CD1c-positive myeloid dendritic cell (primary cell): ENCODE data around the gene PRDM1.
A peak's percentile ranks its signal among the peaks of the same experiment; 100 is the strongest.

Source experiments
- DNase-seq: peaks from one replicate; pipeline ENCODE4 v3.0.0-alpha.2; 2016; ENCODE audit errors: extremely low spot score

Gene PRDM1

DNA sequence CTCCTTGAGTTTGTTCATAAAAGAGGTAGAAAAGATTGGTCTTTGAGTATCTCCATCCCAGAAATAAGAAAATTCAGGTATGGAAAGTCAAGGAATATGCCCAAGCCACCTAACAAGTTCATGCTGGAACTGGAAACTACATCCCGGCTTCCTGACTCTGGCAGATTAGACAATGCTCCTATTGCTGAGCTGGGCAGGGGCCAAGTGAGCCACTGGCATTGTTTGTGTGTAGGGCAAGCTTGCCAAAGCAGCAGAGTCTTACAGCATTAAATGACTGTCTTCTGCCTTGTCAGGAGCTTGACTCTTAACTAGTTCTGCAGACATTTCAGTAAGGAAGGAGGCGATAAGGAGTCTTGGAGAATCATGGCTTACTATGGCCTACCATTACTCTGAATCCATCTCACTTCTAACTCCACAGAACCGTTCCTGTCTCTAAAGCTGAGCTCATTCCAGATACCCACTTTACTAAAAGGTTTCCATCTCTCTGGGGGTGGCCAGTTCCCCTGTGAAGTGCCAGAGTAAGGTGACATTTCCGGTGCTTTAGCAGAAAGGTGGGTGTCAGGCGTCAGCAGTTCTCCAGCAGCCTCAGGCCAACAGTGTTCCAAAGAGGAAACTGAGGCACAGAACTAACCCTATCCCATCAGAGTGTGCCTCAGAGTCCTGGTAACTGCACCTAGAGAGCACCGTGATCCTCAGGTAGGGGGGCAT lies 30.1 kb downstream of the PRDM1 start:
- DNase-seq, result no peak

GRCh38 chr6:106117579-106117978 lies 31.4 kb downstream of the PRDM1 start:
- peak; percentile 37 for DNase-seq

- DNase-seq, result no peak
Observed at GRCh38 chr6:106118835-106119431, 32.8 kb downstream of the PRDM1 start.

DNA sequence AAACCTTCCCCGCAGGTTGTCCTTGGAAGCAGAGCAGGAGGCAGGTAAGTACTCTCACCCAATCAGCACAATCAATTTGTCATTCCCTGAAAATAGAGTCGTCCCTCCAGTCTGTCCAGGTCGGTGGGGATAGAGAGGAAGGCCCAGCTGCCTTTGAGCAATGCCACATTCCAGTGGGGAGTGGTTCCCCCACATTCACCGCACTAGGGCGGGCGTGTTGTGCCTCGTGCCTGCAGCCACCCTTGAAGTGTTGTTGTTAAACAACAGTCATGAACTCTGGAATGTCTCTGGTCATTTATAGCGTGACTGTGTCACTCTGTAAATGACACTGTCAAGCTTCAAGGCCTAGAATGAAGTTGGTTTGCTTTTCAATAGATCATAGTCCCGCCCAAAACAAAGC lies 33.4 kb downstream of the PRDM1 start:
- DNase-seq, result no peak

GRCh38 chr6:106120006-106120405 lies 33.9 kb downstream of the PRDM1 start:
- DNase-seq, result no peak

DNA sequence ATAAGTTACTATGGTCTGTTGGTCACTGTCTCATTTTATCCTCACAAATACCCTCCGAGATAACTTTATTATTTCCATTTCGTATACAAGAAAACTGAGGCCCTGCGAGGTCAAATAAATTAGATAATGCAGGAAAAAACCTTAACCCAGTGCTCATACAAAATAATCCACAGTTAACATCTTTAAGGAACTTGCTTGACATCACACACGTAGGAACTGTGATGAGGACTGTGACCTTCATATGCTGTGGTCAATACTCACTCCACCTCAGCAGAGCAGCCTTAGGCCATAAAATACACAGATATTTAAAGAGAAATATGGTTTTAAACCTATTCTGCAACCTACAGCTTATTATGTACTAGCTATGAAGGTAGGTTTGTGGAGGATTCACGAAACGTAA lies 34.3 kb downstream of the PRDM1 start:
- DNase-seq, result no peak

DNA sequence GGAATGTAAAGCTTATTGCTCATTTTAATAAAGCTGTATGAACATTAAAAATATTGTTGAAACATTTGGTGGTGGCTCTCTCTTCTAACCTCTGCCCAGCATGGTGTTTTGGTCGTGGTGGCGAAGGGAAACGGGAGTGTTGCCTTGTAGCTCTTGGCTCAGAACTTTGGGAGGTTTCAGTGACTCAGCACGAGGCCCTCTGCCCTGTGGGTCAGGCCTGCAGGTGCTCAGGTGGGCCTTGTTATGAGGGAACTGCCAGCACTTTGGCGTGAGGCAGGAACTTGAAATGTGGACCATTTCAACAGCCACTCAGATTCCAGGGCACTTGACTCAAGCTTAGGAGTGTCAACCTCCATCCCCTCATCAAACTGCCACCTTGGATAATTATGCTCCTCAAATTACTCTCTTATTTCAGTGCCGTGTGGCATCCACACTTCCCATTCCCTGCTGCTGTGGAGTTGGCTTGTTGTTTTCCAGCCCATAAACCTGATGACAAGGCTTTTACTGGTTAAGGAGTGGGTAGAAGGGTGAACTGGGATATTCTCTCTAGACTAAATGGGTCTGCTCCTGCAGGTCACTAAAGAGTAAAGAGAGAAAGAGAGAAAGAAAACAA lies 36.3 kb downstream of the PRDM1 start:
- DNase-seq, result no peak

- no peak for DNase-seq
Observed at GRCh38 chr6:106122938-106123656, 37.0 kb downstream of the PRDM1 start.

GRCh38 chr6:106124015-106124414 lies 37.9 kb downstream of the PRDM1 start:
- no peak for DNase-seq

DNA sequence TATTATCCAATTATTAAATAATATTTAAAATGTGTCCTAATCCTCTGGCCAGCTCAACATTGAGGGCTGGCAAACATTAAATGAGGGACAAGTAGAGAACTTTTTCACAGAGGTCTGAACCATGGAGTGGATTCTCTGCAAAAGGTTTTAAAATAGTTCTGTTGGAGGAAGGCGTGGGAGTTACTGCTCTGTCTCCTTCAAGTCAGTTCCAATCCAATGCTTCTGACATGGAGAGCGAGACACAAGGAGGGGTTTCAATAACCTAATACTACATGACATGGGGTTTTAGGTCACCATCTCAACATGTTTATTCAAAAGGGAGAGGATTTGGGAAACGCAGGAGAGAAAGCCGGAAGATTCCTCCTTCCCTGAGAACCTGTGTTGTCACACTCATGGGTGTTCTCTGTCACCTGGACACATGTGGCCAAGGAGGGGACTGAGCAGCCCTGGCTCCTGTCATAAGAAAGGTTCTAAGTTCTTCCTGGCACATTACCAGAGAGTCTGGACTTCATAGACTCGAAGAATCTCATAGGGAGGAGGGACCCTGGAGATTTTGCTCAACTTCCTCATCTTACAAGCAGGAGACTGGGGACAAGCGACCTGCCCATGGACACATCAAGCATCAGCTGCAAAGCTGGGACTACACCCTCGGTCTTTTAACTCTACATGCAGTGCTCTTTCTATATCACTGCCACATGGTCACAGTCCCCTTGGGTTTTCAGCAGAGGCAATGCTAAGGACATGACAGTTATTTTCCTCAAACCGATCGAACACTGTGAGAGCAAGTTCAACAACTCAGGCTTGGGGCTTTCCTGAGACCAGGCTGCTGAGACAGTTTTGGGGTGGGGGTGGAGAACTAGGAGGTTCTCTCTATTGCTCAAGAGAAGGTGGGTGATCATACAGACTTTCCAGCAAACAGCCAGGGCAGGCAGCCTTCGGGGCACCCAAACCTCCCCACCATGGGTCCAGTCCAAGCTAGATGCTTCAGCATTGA lies 38.6 kb downstream of the PRDM1 start:
- DNase-seq, result peak; percentile 38

DNA sequence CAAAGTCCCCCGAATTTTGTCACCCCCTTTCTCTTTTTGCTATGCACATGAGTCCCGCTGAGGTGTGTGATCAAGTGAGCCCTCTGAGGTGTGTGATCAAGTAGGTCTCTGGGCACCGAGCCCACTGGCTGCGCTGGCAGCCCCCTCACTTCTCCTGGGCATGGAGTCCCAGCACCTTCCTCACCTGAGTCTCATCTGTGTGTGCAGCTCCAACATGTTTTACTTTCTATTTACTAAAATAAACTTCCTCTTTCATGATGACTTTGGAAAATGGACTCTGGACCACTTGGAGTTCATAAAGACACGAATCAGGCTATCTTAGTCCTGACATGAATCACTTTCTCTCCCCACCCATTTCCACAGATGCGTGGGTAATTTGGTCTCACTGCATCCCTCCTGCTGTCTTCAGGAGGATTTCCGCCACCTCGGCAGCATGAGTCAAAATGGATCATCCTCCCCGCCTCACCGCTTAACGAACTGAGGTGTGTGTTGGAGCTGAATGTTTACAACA lies 39.8 kb downstream of the PRDM1 start:
- peak; percentile 79 for DNase-seq

DNA sequence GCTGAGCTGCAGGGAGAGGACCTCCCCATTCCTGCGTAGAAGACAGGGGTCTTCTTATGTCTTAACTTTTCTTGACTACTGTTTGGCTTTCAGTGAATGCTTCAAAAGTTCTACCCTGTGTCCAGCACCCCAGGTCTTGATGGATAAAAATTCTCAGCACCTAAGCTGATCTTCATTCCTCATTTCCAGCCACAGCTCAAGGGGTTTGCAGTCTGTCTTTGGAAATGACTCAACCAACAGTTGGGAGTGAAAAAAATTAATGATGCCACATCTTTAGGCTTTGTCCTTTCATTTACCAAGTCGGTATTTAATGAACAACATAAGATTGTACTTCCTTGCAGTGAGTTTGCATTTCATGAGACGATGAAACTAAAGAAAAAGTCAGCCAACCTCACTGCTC lies 40.3 kb downstream of the PRDM1 start:
- DNase-seq, result no peak

DNA sequence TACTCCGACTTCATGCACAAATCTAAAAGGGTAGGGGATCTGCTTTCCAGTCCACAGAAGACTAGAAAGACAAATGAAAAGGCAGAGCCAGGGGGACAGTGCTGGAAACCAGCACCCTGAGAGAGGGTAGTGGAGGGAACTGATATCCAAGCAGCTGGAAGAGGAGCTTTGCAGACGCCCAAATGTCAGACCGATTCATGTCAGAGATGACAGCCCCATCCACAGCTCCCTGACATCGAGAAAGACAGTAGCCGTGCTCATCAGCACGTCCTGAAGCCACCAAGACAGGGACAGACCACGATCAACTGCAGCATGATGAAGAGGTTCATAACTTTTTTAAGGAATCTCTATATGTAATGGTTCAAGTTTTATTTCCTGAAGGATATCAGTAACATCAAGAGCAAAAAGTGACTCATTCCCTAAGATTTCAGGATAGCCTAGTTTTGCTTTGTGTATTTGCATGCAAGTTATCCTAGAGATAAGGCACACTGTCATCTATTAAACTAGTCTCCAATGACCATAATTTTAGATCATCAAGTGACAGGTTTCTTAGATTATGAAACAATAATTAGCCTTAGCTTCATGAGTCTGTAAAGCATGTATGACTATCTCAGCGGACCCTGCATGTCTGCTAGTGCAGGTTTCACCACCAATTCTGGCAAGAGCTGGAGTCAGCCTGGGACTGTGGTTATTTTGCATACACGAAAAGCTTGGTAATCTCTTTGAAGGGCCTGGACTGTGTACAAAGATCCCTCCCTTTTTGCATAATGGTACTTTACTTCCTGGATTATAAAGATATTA lies 43.0 kb downstream of the PRDM1 start:
- no peak for DNase-seq

DNA sequence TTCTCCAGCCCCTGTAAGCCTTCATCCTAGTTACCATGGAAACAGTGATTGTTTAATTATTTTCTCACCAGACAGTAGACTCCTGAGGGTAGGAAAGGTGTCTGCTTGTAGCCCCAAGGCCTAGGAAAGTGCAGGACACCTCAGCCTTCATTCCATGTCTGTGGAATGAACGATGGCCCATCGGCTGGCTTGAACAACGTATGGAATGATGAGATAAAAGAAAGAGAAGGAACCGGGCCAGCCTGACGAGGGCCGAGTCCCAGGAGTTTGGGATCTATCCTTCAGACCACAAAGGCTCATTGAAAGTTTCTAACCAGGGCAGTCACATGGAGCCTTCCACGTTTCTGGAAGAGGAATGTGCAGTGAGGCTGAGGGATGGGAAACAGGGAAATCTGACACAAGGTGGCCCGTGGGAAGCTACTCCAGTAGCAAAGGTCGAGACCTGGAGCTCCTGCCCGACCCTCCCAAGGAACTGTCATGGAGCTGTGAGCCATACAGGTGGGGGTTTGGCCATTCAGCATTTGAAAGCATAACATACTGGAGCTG lies 46.1 kb downstream of the PRDM1 start:
- DNase-seq, result no peak

GRCh38 chr6:106133040-106133439 lies 46.9 kb downstream of the PRDM1 start:
- no peak for DNase-seq

DNA sequence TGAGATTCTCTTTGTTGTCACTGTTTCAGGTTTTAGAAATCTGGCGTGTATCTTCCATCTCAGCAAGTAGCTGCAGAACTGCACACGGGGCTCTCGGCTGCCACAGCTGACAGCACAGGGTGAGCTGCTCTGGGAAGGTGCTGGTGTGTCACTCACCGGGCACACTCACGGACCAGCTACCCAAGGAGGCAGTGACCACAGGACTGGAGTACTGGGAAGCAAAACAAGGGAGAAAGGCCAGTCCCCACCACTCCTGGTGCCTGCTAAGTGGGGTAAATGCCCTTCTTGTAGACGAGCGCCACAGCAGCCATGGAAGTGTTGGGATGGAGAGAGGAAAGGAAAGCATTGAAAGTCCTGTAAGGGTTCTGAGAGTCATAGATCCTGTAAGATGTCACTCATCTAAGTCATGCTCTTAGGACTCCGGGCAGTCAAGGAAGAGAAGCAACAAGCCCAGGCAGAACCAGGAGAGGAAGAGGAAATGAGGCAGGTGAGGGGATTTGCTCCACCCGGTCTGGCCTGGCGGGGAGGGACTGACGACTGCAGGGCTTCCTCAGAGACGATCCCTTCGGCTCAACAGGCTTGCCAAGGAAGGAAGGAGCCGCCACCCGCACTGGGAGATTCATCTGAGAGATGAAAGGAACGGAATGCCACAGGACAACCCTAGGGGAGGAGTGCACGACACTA lies 48.1 kb downstream of the PRDM1 start:
- no peak for DNase-seq

DNA sequence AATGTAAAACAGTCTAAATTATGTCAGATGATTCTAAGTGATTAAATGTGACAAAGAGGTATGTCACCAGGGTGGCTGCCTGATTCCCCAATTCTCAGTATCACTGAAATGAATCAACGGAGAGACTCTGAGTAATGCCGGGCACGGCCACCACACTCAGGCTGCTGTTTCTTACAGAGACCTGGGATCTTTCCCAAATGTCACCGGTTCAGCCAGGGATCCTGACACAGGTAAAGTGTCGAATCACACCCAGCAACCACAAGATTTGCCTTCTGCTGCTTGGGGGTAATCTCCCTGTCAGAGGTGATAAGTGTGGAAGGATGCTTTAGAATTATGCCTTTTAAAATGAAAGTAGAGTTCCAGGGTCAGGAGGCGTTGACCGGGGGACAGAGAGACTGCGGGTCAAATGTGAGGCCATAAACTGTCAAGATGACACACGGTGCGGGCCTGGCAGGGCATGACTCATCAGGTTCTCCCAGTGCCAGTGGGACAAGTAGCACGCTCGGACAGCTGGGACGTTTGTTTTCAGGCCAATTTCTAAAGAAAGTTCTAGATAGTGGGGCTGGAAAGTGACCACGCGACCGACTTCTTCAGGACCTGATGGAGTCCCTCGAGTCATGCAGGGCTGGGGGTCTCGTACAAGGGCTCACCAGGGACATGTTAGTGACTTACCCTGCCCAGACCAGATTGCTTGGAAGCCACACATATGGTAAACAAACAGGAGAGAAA lies 48.9 kb downstream of the PRDM1 start:
- peak; percentile 31 for DNase-seq

DNA sequence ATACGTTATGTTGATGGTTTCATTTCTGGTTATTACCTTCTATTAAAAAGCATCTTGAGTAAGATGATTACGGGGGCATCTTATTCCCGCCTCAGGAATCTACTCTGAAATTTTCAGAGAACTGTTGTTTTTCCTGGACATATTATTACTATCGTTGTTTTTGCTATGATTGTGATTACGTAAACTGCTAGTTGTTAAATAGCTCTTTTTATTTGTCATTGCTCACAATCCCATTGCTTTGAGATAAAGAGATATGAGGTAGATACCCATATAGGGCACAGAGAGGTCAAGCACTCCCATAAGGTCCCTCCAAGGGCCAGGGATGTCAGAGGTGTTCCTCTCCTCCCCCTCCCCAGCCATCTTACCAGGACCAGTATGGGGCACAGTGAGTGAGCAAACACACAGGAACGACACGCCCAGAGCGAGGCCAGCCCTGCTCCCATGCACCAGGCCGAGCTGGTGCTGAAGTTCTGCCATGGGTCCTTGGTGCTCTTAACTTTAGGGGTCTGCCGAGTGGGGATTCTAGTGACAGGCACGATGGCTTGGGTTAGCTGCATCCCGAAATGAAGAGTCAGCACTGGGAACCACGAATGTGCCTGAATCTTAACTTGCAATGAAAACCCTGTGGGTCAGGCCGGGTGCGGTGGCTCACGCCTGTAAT lies 49.9 kb downstream of the PRDM1 start:
- no peak for DNase-seq
